Thoracic aorta (tissue), 2 donors: ENCODE measurements around the gene P2RY12. TPM values are rescaled to one million over a fixed set of nuclear protein-coding genes. Genes with fewer than 3 reads are reported as not detected.

ENCODE experiments used
- ATAC-seq: fragments of 150-250 bp; one replicate; pipeline ENCODE4 v1.8.0; 2017; ENCODE audit warnings: low read depth; ENCODE audit not compliant: insufficient number of reproducible peaks, low FRiP score
- DNase-seq: peaks from one replicate; pipeline ENCODE4 v3.0.0-alpha.2; 2020; ENCODE audit warnings: low spot score
- H3K27ac ChIP-seq, 2 donors: fragments of 200-600 bp; sonication (generic); 1 replicate in 1 of 2; 2 replicates in 1 of 2; pipeline ENCODE4 v1.5.1; 2016; ENCODE audit warnings: mild to moderate bottlenecking in 2 of 2, moderate library complexity in 2 of 2
- H3K27me3 ChIP-seq: fragments of 200-600 bp; sonication (generic); replicated peaks from 2 replicates; pipeline ENCODE4 v1.6.0; 2016; ENCODE audit warnings: mild to moderate bottlenecking; ENCODE audit not compliant: insufficient read depth
- H3K36me3 ChIP-seq: fragments of 200-600 bp; sonication (generic); one replicate; pipeline ENCODE4 v1.5.1; 2016
- H3K4me1 ChIP-seq, 2 donors: fragments of 200-600 bp; sonication (generic); 1 replicate in 1 of 2; 2 replicates in 1 of 2; pipeline versions ENCODE4 v1.5.1 to v1.6.0; 2016; ENCODE audit warnings: low read depth in 2 of 2, mild to moderate bottlenecking in 1 of 2; ENCODE audit not compliant: control insufficient read depth in 1 of 2
- H3K4me3 ChIP-seq: fragments of 200-600 bp; sonication (generic); 2 replicates; pipeline ENCODE4 v1.5.1; 2016; ENCODE audit warnings: mild to moderate bottlenecking
- H3K9me3 ChIP-seq: fragments of 200-600 bp; sonication (generic); 2 replicates; pipeline ENCODE4 v1.5.1; 2016
- CTCF ChIP-seq: fragments of 200-600 bp; sonication (generic); IDR thresholded peaks from one replicate; pipeline ENCODE4 v1.5.1; 2019; ENCODE audit warnings: antibody characterized with exemption
- total RNA-seq, 2 donors: library from RNA; depleted of rRNA; stranded (reverse); fragments of >200 nt; gene quantifications; one replicate each; pipeline versions ENCODE4 v1.1.0 to v1.2.3, GENCODE V29; 2016

P2RY12 gene
- total RNA-seq, 2 donors from 2014 or later, result 2.2 to 10.7 TPM

GRCh38 chr3:151426341-151426657 lies 41.7 kb upstream of the P2RY12 start:
- DNase-seq (no peak), ATAC-seq (no peak)
- Histone ChIP-seq H3K4me1 (no peaks in the 10 kb centered on the region), H3K27me3 (no peaks in the 10 kb centered on the region), H3K9me3 (no peaks in the 10 kb centered on the region), H3K4me3 (no peak overlapping the region), H3K36me3 (no peaks in the 10 kb centered on the region), H3K27ac (no peak overlapping the region)
- no peak for TF ChIP-seq CTCF

- Histone ChIP-seq H3K4me1 (no peaks in the 10 kb centered on the region), H3K27ac (no peak overlapping the region), H3K9me3 (no peaks in the 10 kb centered on the region), H3K27me3 (no peaks in the 10 kb centered on the region), H3K4me3 (no peak overlapping the region), H3K36me3 (no peaks in the 10 kb centered on the region)
- no peak for ATAC-seq
- no peak for DNase-seq
- TF ChIP-seq CTCF, result no peak
Observed at GRCh38 chr3:151425627-151426340, 41.2 kb upstream of the P2RY12 start.

GRCh38 chr3:151423091-151423490 lies 38.5 kb upstream of the P2RY12 start:
- no peak for ATAC-seq
- H3K4me1 ChIP-seq, result no peaks in the 10 kb centered on the region
- no peak overlapping the region for H3K27ac ChIP-seq
- H3K9me3 ChIP-seq, result no peaks in the 10 kb centered on the region
- H3K4me3 ChIP-seq, result no peak overlapping the region
- no peaks in the 10 kb centered on the region for H3K36me3 ChIP-seq
- H3K27me3 ChIP-seq, result no peaks in the 10 kb centered on the region
- no peak for TF ChIP-seq CTCF
- DNase-seq, result no peak

- no peak for ATAC-seq
- Histone ChIP-seq H3K36me3 (no peaks in the 10 kb centered on the region), H3K27ac (no peak overlapping the region), H3K9me3 (no peaks in the 10 kb centered on the region), H3K4me3 (no peak overlapping the region), H3K4me1 (no peaks in the 10 kb centered on the region), H3K27me3 (no peaks in the 10 kb centered on the region)
- TF ChIP-seq CTCF, result no peak
- DNase-seq, result no peak
Observed at GRCh38 chr3:151421938-151422337, 37.4 kb upstream of the P2RY12 start.

- no peak for TF ChIP-seq CTCF
- no peak overlapping the region for H3K4me3 ChIP-seq
- H3K9me3 ChIP-seq, result no peaks in the 10 kb centered on the region
- no peaks in the 10 kb centered on the region for H3K4me1 ChIP-seq
- no peaks in the 10 kb centered on the region for H3K36me3 ChIP-seq
- ATAC-seq (no peak), DNase-seq (no peak)
- no peak overlapping the region for H3K27ac ChIP-seq
- no peaks in the 10 kb centered on the region for H3K27me3 ChIP-seq
Observed at GRCh38 chr3:151419806-151420205, 35.3 kb upstream of the P2RY12 start.
